Common myeloid progenitor, CD34-positive (primary cell): Measurements from ENCODE around the gene SWT1.
"Not testable (repeated sequence)": the region's sequence is repeated elsewhere in the genome, so short reads cannot be mapped to it uniquely, and the experiment has no call there.

Source experiments
- CTCF ChIA-PET: fragments of 350-600 bp; sonication (Branson Sonifier 250); formaldehyde crosslinking; loops from one replicate; lab custom pipeline; 2021; ENCODE audit warnings: antibody characterized with exemption; lab: Charles Lee
- POLR2A ChIA-PET: fragments of 350-600 bp; sonication (Branson Sonifier 250); formaldehyde crosslinking; loops from one replicate; lab custom pipeline; 2021; ENCODE audit warnings: antibody characterized with exemption; lab: Charles Lee
- DNase-seq, 3 donors: peaks; one replicate each; pipeline versions ENCODE4 v3.0.0 to v3.0.0-alpha.2; 2013
- H3K27ac ChIP-seq, 2 experiments: 1 replicate in 1 of 2; 2 replicates in 1 of 2; pipeline ENCODE4 v1.7.0; 2013; ENCODE audit warnings: inconsistent platforms in 2 of 2, low read length in 2 of 2, mild to moderate bottlenecking in 2 of 2, low read depth in 1 of 2, moderate library complexity in 1 of 2; ENCODE audit not compliant: severe bottlenecking in 2 of 2, insufficient read depth in 1 of 2, poor library complexity in 1 of 2
- H3K27me3 ChIP-seq, 5 experiments: replicated peaks in 2 of 5; 1 replicate in 3 of 5; 2 replicates in 2 of 5; pipeline versions ENCODE4 v1.6.1 to v1.7.0; 2013; ENCODE audit warnings: low read length in 4 of 5, mild to moderate bottlenecking in 2 of 5, moderate library complexity in 2 of 5, inconsistent platforms in 1 of 5; ENCODE audit not compliant: insufficient read depth in 5 of 5, control insufficient read depth in 4 of 5
- H3K36me3 ChIP-seq, 4 experiments: 1 replicate in 2 of 4; 2 replicates in 2 of 4; pipeline versions ENCODE4 v1.6.1 to v1.7.0; 2013; ENCODE audit warnings: low read length in 3 of 4, control low read depth in 1 of 4, mild to moderate bottlenecking in 1 of 4; ENCODE audit not compliant: control insufficient read depth in 4 of 4, insufficient read depth in 4 of 4
- H3K4me1 ChIP-seq, 4 experiments: 1 replicate in 3 of 4; 2 replicates in 1 of 4; pipeline versions ENCODE4 v1.6.1 to v1.7.1; 2013; ENCODE audit warnings: low read length in 3 of 4, mild to moderate bottlenecking in 3 of 4, control low read depth in 1 of 4, inconsistent platforms in 1 of 4, moderate library complexity in 1 of 4; ENCODE audit not compliant: control insufficient read depth in 4 of 4, insufficient read depth in 4 of 4; ENCODE audit errors: control extremely low read depth in 1 of 4
- H3K4me3 ChIP-seq, 7 experiments: 1 replicate in 4 of 7; 2 replicates in 3 of 7; pipeline versions ENCODE4 v1.5.1 to v1.7.0; 2013; ENCODE audit warnings: mild to moderate bottlenecking in 7 of 7, low read length in 6 of 7, moderate library complexity in 6 of 7, inconsistent platforms in 2 of 7, low read depth in 2 of 7, control low read depth in 1 of 7; ENCODE audit not compliant: insufficient read depth in 4 of 7, control insufficient read depth in 1 of 7; ENCODE audit errors: extremely low read depth in 1 of 7
- H3K9me3 ChIP-seq, 5 experiments: 1 replicate in 4 of 5; 2 replicates in 1 of 5; pipeline versions ENCODE4 v1.6.1 to v1.7.1; 2013; ENCODE audit warnings: low read length in 4 of 5, mild to moderate bottlenecking in 2 of 5, inconsistent platforms in 1 of 5, low read depth in 1 of 5, moderate library complexity in 1 of 5; ENCODE audit not compliant: control insufficient read depth in 4 of 5, insufficient read depth in 2 of 5; ENCODE audit errors: control extremely low read depth in 1 of 5
- WGBS: methylation state at CpG from one replicate; pipeline ENCODE4 v1.1.5; 2013; ENCODE audit not compliant: insufficient coverage; 5-methylcytosine and 5-hydroxymethylcytosine counted together

The SWT1 gene

GRCh38 chr1:185318431-185319138 lies 161.6 kb downstream of the SWT1 start:
- DNase-seq = no peak
- Histone ChIP-seq H3K4me3 (peak overlapping the region in 2 of 7 experiments; percentile 69 to 94), H3K9me3 (no peaks in the 10 kb centered on the region), H3K27me3 (no peaks in the 10 kb centered on the region), H3K4me1 (peaks cover 24 to 32% (median 30%) of the 10 kb centered on the region in 4 experiments), H3K27ac (peak overlapping the region in 1 of 2 experiments; percentile 81), H3K36me3 (no peaks in the 10 kb centered on the region)
- POLR2A ChIA-PET = no interaction called here
- CTCF ChIA-PET = interaction anchor here (1.0 to 2.2 kb wide), 4 partner anchors 8 to 351 kb away, joined by 3 to 10 read pairs (median 6); no protein-coding TSS in a partner anchor
- 96% methylated on average over 2 of the region's 10 CpGs for WGBS

- no peak overlapping the region for H3K27ac ChIP-seq
- ChIA-PET CTCF (interaction anchor here (1.1 to 2.2 kb wide), 3 partner anchors 18 to 351 kb away, joined by 3 to 10 read pairs (median 8); no protein-coding TSS in a partner anchor), POLR2A (interaction anchor here (0.6 kb wide), 1 partner anchor 362 kb away, joined by 10 read pairs; no protein-coding TSS in a partner anchor)
- H3K27me3 ChIP-seq = no peaks in the 10 kb centered on the region
- H3K36me3 ChIP-seq = no peaks in the 10 kb centered on the region
- H3K4me1 ChIP-seq = peaks cover 23 to 28% (median 25%) of the 10 kb centered on the region in 4 experiments
- no peaks in the 10 kb centered on the region for H3K9me3 ChIP-seq
- DNase-seq = no peak
- H3K4me3 ChIP-seq = no peak overlapping the region
- WGBS = no CpG with 5 or more reads among the region's 1 CpG
Observed at GRCh38 chr1:185319139-185319475, 162.1 kb downstream of the SWT1 start.

DNA sequence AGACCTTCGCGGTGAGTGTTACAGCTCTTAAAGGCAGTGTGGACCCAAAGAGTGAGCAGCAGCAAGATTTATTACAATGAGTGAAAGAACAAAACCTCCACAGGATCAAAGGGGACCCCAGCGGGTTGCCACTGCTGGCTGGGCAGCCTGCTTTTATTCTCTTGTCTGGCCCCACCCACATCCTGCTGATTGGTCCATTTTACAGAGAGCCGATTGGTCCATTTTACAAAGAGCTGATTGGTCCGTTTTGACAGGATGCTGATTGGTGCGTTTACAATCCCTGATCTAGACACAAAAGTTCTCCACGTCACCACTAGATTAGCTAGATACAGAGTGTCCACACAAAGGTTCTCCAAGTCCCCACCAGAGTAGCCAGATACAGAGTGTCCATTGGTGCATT lies 164.1 kb downstream of the SWT1 start:
- H3K4me3 ChIP-seq, H3K27ac ChIP-seq, H3K27me3 ChIP-seq, H3K36me3 ChIP-seq, DNase-seq, H3K9me3 ChIP-seq, CTCF ChIA-PET: not testable (repeated sequence)
- POLR2A ChIA-PET = interaction anchor here (0.6 kb wide), 1 partner anchor 129 kb away, joined by 3 read pairs; no protein-coding TSS in a partner anchor
- peaks cover 5 to 15% (median 11%) of the 10 kb centered on the region in 4 experiments for H3K4me1 ChIP-seq
- WGBS = 93% methylated on average over 6 of the region's 7 CpGs

DNA sequence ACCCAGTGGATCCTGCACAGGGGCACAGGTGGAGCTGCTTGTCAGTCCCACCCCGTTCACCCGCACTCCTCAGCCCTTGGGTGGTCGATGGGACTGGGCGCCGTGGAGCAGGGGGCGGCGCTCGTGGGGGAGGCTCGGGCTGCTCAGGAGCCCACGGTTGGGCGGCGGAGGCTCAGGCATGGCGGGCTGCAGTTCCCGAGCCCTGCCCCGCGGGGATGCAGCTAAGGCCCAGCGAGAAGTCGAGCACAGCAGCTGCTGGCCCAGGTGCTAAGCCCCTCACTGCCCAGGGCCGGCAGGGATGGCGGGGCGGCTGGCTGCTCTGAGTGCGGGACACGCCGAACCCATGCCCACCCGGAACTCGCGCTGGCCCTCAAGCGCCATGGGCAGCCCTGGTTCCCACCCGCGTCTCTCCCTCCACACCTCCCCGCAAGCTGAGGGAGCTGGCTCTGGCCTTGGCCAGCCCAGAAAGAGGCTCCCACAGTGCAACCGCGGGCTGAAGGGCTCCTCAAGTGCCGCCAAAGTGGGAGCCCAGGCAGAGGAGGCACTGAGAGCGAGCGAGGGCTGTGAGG lies 164.8 kb downstream of the SWT1 start:
- POLR2A ChIA-PET, DNase-seq, H3K4me3 ChIP-seq, H3K9me3 ChIP-seq, H3K27ac ChIP-seq, CTCF ChIA-PET, H3K27me3 ChIP-seq, H3K36me3 ChIP-seq: not testable (repeated sequence)
- WGBS = 98% methylated on average over 29 of the region's 36 CpGs
- H3K4me1 ChIP-seq = peaks cover 5 to 15% (median 11%) of the 10 kb centered on the region in 4 experiments

GRCh38 chr1:185322636-185323035 lies 165.7 kb downstream of the SWT1 start:
- WGBS = no CpG with 5 or more reads among the region's 2 CpGs
- no peaks in the 10 kb centered on the region for H3K36me3 ChIP-seq
- H3K27me3 ChIP-seq = peaks cover 0 to 2% (median 0%) of the 10 kb centered on the region in 5 experiments
- H3K9me3 ChIP-seq = no peaks in the 10 kb centered on the region
- ChIA-PET CTCF (no interaction called here), POLR2A (no interaction called here)
- H3K27ac ChIP-seq = no peak overlapping the region
- peaks cover 5 to 11% (median 8%) of the 10 kb centered on the region in 4 experiments for H3K4me1 ChIP-seq
- no peak overlapping the region for H3K4me3 ChIP-seq
- no peak for DNase-seq

GRCh38 chr1:185324118-185324517 lies 167.2 kb downstream of the SWT1 start:
- no peak overlapping the region for H3K27ac ChIP-seq
- no peak overlapping the region for H3K4me3 ChIP-seq
- H3K4me1 ChIP-seq = peaks cover 0 to 4% (median under 1%) of the 10 kb centered on the region in 4 experiments
- H3K36me3 ChIP-seq = no peaks in the 10 kb centered on the region
- POLR2A ChIA-PET = no interaction called here
- peaks cover 0 to 2% (median 0%) of the 10 kb centered on the region in 5 experiments for H3K9me3 ChIP-seq
- DNase-seq = no peak
- H3K27me3 ChIP-seq = peaks cover 0 to 2% (median 0%) of the 10 kb centered on the region in 5 experiments
- WGBS = 96% methylated on average over 3 of the region's 3 CpGs
- CTCF ChIA-PET = interaction anchor here (0.6 to 1.1 kb wide), 4 partner anchors 9 to 40 kb away, joined by 3 read pairs; no protein-coding TSS in a partner anchor

DNA sequence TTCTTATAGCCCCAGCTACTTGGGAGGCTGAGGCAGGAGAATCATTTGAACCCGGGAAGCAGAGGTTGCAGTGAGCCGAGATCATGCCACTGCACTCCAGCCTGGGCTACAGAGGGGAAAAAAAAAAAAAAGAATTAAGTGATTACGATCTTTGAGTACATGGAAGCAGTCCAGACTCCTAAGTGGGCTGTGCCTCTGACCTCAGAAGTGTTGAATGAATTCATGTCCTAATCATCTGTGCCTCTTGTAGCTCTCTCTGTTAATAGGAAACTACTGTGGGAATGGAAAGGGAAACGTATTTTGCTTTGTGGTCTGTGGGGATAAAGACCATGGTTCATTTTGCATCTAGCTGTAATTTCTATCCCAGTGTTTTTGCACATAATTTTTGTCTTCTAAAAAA lies 168.4 kb downstream of the SWT1 start:
- no peak overlapping the region for H3K27ac ChIP-seq
- DNase-seq = peak; percentile 36 to 68 (median 61)
- peaks cover 0 to 4% (median 0%) of the 10 kb centered on the region in 4 experiments for H3K4me1 ChIP-seq
- 26% methylated on average over 3 of the region's 4 CpGs for WGBS
- peaks cover 0 to 2% (median 0%) of the 10 kb centered on the region in 5 experiments for H3K9me3 ChIP-seq
- CTCF ChIA-PET = interaction anchor here (0.7 to 1.1 kb wide), 4 partner anchors 12 to 45 kb away, joined by 3 to 4 read pairs (median 3); no protein-coding TSS in a partner anchor
- POLR2A ChIA-PET = no interaction called here
- no peak overlapping the region for H3K4me3 ChIP-seq
- no peaks in the 10 kb centered on the region for H3K36me3 ChIP-seq
- H3K27me3 ChIP-seq = peaks cover 0 to 2% (median 0%) of the 10 kb centered on the region in 5 experiments
